Endothelial cell of umbilical vein (primary cell): Measurements from ENCODE around the gene KCNRG. TPM values are rescaled to one million over a fixed set of nuclear protein-coding genes. Genes with fewer than 3 reads are reported as not detected.

Experiments used
- BruUV-seq: library from RNA; stranded (reverse); fragments of 400-500 nt; replicated peaks from 2 replicates; lab custom pipeline; 2021; lab: Mats Ljungman, UMichigan
- CTCF ChIA-PET: fragments of 300-600, 350-600 bp; sonication (Branson Sonifier 250); formaldehyde crosslinking; loops from one replicate; lab custom pipeline; 2021; ENCODE audit warnings: antibody characterized with exemption, inconsistent platforms; lab: Charles Lee
- POLR2A ChIA-PET: fragments of 300-600, 350-600 bp; sonication (Branson Sonifier 250); formaldehyde crosslinking; loops from one replicate; lab custom pipeline; 2021; ENCODE audit warnings: antibody characterized with exemption, inconsistent platforms; lab: Charles Lee
- DNase-seq: peaks from one replicate; pipeline ENCODE4 v3.0.0-alpha.2; 2011; ENCODE audit warnings: low read depth, low spot score
- FAIRE-seq: peaks from 2 replicates; lab custom pipeline; 2011; peaks lifted over from hg19 to GRCh38; lab: Jason Lieb, UNC
- H2AFZ ChIP-seq: 2 replicates; pipeline ENCODE4 v1.6.0; 2012; ENCODE audit warnings: low read depth, low read length, control low read depth, inconsistent platforms
- H3K27ac ChIP-seq: 2 replicates; pipeline ENCODE4 v1.5.1; 2011; ENCODE audit warnings: low read depth, mild to moderate bottlenecking, control low read depth, low read length, moderate library complexity; ENCODE audit not compliant: insufficient read depth
- H3K27me3 ChIP-seq, 2 experiments: 2 replicates each; pipeline versions ENCODE4 v1.6.0 to v1.6.1; 2011; ENCODE audit warnings: low read length in 2 of 2, mixed read lengths in 1 of 2; ENCODE audit not compliant: control insufficient read depth in 2 of 2, insufficient read depth in 2 of 2
- H3K36me3 ChIP-seq, 2 experiments: 2 replicates in 1 of 2; 3 replicates in 1 of 2; pipeline ENCODE4 v1.5.1; 2011; ENCODE audit warnings: low read length in 2 of 2, mild to moderate bottlenecking in 1 of 2, moderate library complexity in 1 of 2; ENCODE audit not compliant: control insufficient read depth in 2 of 2, insufficient read depth in 2 of 2; ENCODE audit errors: extremely low read depth in 1 of 2
- H3K4me1 ChIP-seq: 3 replicates; pipeline ENCODE4 v1.5.1; 2011; ENCODE audit warnings: mild to moderate bottlenecking, low read length; ENCODE audit not compliant: control insufficient read depth, insufficient read depth; ENCODE audit errors: extremely low read depth
- H3K4me2 ChIP-seq: 2 replicates; pipeline ENCODE4 v1.6.1; 2011; ENCODE audit warnings: low read length, control low read depth, mixed read lengths; ENCODE audit not compliant: insufficient read depth
- H3K4me3 ChIP-seq, 3 experiments: fragments of 200-600 bp in 1 of 3; sonication (generic), shearing (Covaris generic) in 1 of 3; replicated peaks in 1 of 3; 2 replicates each; pipeline ENCODE4 v1.5.1; 2011 to 2016; ENCODE audit warnings: control low read depth in 3 of 3, low read length in 3 of 3, mild to moderate bottlenecking in 2 of 3, inconsistent platforms in 1 of 3, low read depth in 1 of 3, moderate library complexity in 1 of 3; ENCODE audit not compliant: insufficient read depth in 1 of 3
- H3K79me2 ChIP-seq: 2 replicates; pipeline ENCODE4 v1.6.0; 2012; ENCODE audit warnings: low read length, inconsistent platforms; ENCODE audit not compliant: control insufficient read depth, insufficient read depth
- H3K9ac ChIP-seq: replicated peaks from 2 replicates; pipeline ENCODE3; 2011; ENCODE audit warnings: low read length, control low read depth; ENCODE audit not compliant: insufficient read depth; ENCODE audit errors: extremely low read depth
- H3K9me1 ChIP-seq: replicated peaks from 3 replicates; pipeline ENCODE4 v1.6.0; 2011; ENCODE audit warnings: mild to moderate bottlenecking, low read length; ENCODE audit not compliant: control insufficient read depth, insufficient read depth; ENCODE audit errors: extremely low read depth
- H3K9me3 ChIP-seq: replicated peaks from 2 replicates; pipeline ENCODE4 v1.5.1; 2012; ENCODE audit warnings: low read length, inconsistent platforms; ENCODE audit not compliant: control insufficient read depth, insufficient read depth
- H4K20me1 ChIP-seq: replicated peaks from 2 replicates; pipeline ENCODE3; 2011; ENCODE audit warnings: mild to moderate bottlenecking, low read length; ENCODE audit not compliant: control insufficient read depth, insufficient read depth; ENCODE audit errors: extremely low read depth
- CTCF ChIP-seq, 2 donors: IDR thresholded peaks; 1 replicate in 1 of 2; 2 replicates in 1 of 2; pipeline ENCODE4 v1.5.1; 2011; ENCODE audit warnings: low read length in 2 of 2, mild to moderate bottlenecking in 2 of 2, moderate library complexity in 2 of 2, control low read depth in 1 of 2, inconsistent platforms in 1 of 2, low read depth in 1 of 2; ENCODE audit not compliant: insufficient read depth in 1 of 2; ENCODE audit errors: extremely low read depth in 1 of 2
- EZH2 ChIP-seq: IDR thresholded peaks from 2 replicates; pipeline ENCODE4 v1.6.1; 2012; ENCODE audit warnings: borderline replicate concordance, low read depth, mild to moderate bottlenecking, moderate library complexity, low read length, inconsistent platforms; ENCODE audit not compliant: severe bottlenecking
- FOS ChIP-seq: IDR thresholded peaks from 2 replicates; pipeline ENCODE4 v1.6.1; 2011; ENCODE audit warnings: mild to moderate bottlenecking, low read length, moderate library complexity, borderline replicate concordance; ENCODE audit not compliant: insufficient read depth
- GATA2 ChIP-seq: IDR thresholded peaks from 2 replicates; pipeline ENCODE4 v1.7.0; 2011; ENCODE audit warnings: low read depth, mild to moderate bottlenecking, moderate library complexity, mixed read lengths, low read length; ENCODE audit not compliant: insufficient read length, insufficient read depth
- JUN ChIP-seq: IDR thresholded peaks from 2 replicates; pipeline ENCODE4 v1.6.1; 2011; ENCODE audit warnings: borderline replicate concordance, low read depth; ENCODE audit not compliant: insufficient read length, insufficient read depth
- MAX ChIP-seq: IDR thresholded peaks from 2 replicates; pipeline ENCODE4 v1.6.1; 2011; ENCODE audit not compliant: insufficient read depth, insufficient read length
- MYC ChIP-seq: IDR thresholded peaks from one replicate; pipeline ENCODE4 v1.6.1; 2011; ENCODE audit warnings: mild to moderate bottlenecking, low read depth, low read length
- POLR2A ChIP-seq: IDR thresholded peaks from 2 replicates; pipeline ENCODE4 v1.6.1; 2012; ENCODE audit warnings: low read depth, mild to moderate bottlenecking, control low read depth, low read length
- POLR2AphosphoS5 ChIP-seq: IDR thresholded peaks from 2 replicates; pipeline ENCODE4 v1.6.1; 2012; ENCODE audit warnings: low read depth, mild to moderate bottlenecking, control low read depth, low read length, moderate library complexity; ENCODE audit not compliant: insufficient read depth
- dilution Hi-C: fragments of 300-500 bp; cut with MboI; formaldehyde crosslinking; loops from one replicate; pipeline ENCODE4 v1.15.0; 2019; ENCODE audit warnings: low sequenced_read_pairs; ENCODE audit not compliant: extremely low pct_ligation_motif_present
- intact Hi-C: fragments of 100-400 bp; cut with micrococcal nuclease; formaldehyde crosslinking; loops from one replicate; pipeline ENCODE4 v1.10.0; 2022
- polyA plus RNA-seq, 4 experiments: library from polyadenylated mRNA; depleted of rRNA in 3 of 4; stranded (reverse) in 3 of 4; unstranded in 1 of 4; fragments of >200 nt; gene quantifications; 2 replicates each; pipeline versions ENCODE4 v1.2.1 to v1.2.3, GENCODE V29; 2011 to 2012; ENCODE audit warnings: missing spikeins in 1 of 4
- total RNA-seq: library from RNA; stranded (reverse); gene quantifications from 2 replicates; pipeline ENCODE4 v1.2.3, GENCODE V29; 2021

The KCNRG gene
- total and polyA plus RNA-seq, 2 donors (not counting 3 experiments of a cell fraction or from before 2014, with no cell fraction given) = 0.86 to 1.3 TPM

- Histone ChIP-seq H3K9ac (no peak overlapping the region), H2AFZ (no peak overlapping the region), H3K27ac (no peak overlapping the region), H3K9me3 (no peaks in the 10 kb centered on the region), H3K4me1 (no peaks in the 10 kb centered on the region), H4K20me1 (no peaks in the 10 kb centered on the region), H3K4me3 (no peak overlapping the region), H3K4me2 (no peak overlapping the region), H3K36me3 (no peaks in the 10 kb centered on the region), H3K9me1 (no peaks in the 10 kb centered on the region), H3K27me3 (no peaks in the 10 kb centered on the region), H3K79me2 (no peaks in the 10 kb centered on the region)
- FAIRE-seq (no peak), DNase-seq (no peak)
- ChIA-PET CTCF (interaction anchor here (0.7 to 5.5 kb wide), 5 partner anchors 17 to 933 kb away, joined by 3 to 96 read pairs (median 3); partner anchors contain the start of genes SPRYD7 and TRIM13), POLR2A (no interaction called here)
- TF ChIP-seq FOS = peak; percentile 13
- TF ChIP-seq MYC = no peak
- no TSS peak for BruUV-seq
- intact Hi-C loops = no loop called here
- dilution Hi-C loops = no loop called here
These were observed 35.0 kb upstream of the KCNRG start for GRCh38 chr13:49980266-49980665.

GRCh38 chr13:49985129-49985528 is 30.1 kb upstream of the KCNRG start:
- DNase-seq (no peak), FAIRE-seq (no peak)
- Histone ChIP-seq H3K9me1 (no peaks in the 10 kb centered on the region), H3K79me2 (no peaks in the 10 kb centered on the region), H3K9ac (no peak overlapping the region), H3K27me3 (no peaks in the 10 kb centered on the region), H3K36me3 (no peaks in the 10 kb centered on the region), H3K4me3 (no peak overlapping the region), H3K4me1 (no peaks in the 10 kb centered on the region), H4K20me1 (no peaks in the 10 kb centered on the region), H2AFZ (no peak overlapping the region), H3K9me3 (no peaks in the 10 kb centered on the region), H3K4me2 (no peak overlapping the region), H3K27ac (no peak overlapping the region)
- TF ChIP-seq CTCF (IDR thresholded peaks at IDR 0.05; ENCODE audit: extremely low read depth in 1 of 2, insufficient read depth in 1 of 2, low read depth in 1 of 2, low read length in 2 of 2) = no peak
- TF ChIP-seq POLR2AphosphoS5 = no peak
- no peak for TF ChIP-seq FOS
- no peak for TF ChIP-seq MAX
- TF ChIP-seq MYC = no peak
- no peak for TF ChIP-seq JUN
- TF ChIP-seq EZH2 = no peak
- TF ChIP-seq POLR2A = no peak
- TF ChIP-seq GATA2 = no peak
- ChIA-PET POLR2A (no interaction called here), CTCF (interaction anchor here (0.7 to 1.4 kb wide), 3 partner anchors 9 to 1538 kb away, joined by 3 read pairs; partner anchors contain the start of gene SPRYD7)
- dilution Hi-C loops (no loop called here), intact Hi-C loops (no loop called here)
- no TSS peak for BruUV-seq
